Tracheal epithelial cell (primary cell): ENCODE measurements around the gene THSD4. TPM values are rescaled to one million over a fixed set of nuclear protein-coding genes. Genes with fewer than 3 reads are reported as not detected.

Source experiments
- total RNA-seq: library from RNA; depleted of rRNA; stranded (reverse); fragments of >200 nt; gene quantifications from 2 replicates; pipeline ENCODE4 v1.2.1, GENCODE V29; 2014

THSD4 gene
- total RNA-seq: 9.0 and 23.1 TPM in 2 replicates

GRCh38 chr15:71114887-71115566, at the start of gene THSD4:
TSS of gene THSD4 (plus strand) at chr15:71115471.

GRCh38 chr15:71810256-71811035, 695.2 kb downstream of the THSD4 start, which contains the start of gene NR2E3:
TSS of gene NR2E3 (plus strand) at chr15:71810554. CDS start at chr15:71810744, 190 bp downstream.

Other genes starting within 250 kb of the THSD4 start
- gene THAP10, start 223.0 kb upstream of the THSD4 start, total RNA-seq: 0.64 and 0.72 TPM in 2 replicates
- gene LRRC49, start 222.6 kb upstream of the THSD4 start, total RNA-seq: 4.5 and 12.5 TPM in 2 replicates